DMS79 treated with DMSO at 0.1 percent for 48 hours (cell line): ENCODE results near the gene LHX2.

Experiments used
- DNase-seq: peaks from one replicate; lab custom pipeline; 2025; lab: John Stamatoyannopoulos, UW

Gene LHX2

GRCh38 chr9:124014211-124014955 is 2.8 kb downstream of the LHX2 start:
- DNase-seq, result no peak

- DNase-seq, result no peak
Observed at GRCh38 chr9:124014956-124015660, 3.5 kb downstream of the LHX2 start.

DNA sequence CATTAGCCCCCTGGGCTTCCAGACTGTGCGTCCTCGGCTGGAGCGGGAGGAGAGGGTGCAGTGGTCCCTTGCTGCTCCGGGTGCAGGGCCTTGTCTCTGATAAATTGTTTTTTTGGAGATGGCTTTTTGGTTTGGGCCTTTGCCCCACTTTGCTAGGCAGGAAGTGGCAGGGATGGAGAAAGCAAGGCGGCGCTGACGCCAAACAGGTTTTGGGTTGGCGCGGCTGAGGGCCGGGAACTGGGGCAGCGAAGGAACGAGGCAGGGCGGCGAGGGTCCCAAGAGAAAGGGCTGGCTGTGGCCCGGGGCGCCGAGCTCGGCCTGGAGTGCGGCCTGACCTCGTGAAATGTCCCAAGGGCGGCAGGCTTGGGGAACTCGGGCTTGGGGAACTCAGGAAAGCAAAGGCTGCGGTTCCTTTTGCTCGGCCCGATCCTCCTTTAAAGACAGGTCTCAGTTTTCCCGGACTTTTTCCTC is 4.1 kb downstream of the LHX2 start:
- no peak for DNase-seq

DNA sequence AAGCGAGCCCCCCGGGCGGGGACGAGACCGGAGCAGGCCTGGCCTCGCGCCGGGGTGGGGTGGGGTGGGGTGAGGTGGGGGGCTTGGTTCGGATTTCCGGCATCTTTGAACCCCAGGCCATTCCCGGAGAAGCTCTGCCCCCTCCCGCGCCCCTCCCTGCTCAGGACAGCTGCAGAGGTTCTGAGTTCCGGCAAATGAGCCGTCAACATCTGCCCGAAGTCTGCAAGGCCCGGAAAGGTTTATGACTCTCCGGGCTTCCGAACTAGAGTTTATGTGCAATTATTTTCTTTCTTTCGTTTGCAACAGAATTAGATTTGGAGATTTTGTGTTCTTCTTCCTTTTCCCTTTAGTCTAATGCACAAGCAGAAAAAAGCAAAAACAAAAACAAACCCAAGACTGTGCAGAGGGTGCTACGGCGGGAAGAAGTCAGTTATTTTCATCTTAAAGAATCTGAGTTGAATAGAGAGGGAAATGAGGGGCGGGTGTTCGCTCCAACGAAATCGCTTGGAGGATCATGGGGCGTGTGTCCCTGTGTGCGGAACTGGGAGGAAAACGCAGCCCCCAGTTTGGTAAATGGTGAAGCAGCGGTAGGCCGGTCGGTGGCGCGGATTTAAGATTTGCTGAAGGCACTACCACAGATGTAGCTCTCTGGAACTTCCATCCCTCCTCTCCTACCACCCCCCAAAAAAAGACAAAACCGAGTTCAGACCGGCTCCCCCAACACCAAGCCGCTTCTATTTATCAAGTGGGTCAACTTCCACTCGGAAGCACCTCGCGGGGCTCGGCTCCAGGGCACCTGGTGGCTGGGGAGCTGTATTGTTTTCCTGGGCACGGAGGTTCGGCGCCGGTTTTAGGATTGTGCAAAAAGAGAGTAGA is 4.8 kb downstream of the LHX2 start:
- no peak for DNase-seq

DNA sequence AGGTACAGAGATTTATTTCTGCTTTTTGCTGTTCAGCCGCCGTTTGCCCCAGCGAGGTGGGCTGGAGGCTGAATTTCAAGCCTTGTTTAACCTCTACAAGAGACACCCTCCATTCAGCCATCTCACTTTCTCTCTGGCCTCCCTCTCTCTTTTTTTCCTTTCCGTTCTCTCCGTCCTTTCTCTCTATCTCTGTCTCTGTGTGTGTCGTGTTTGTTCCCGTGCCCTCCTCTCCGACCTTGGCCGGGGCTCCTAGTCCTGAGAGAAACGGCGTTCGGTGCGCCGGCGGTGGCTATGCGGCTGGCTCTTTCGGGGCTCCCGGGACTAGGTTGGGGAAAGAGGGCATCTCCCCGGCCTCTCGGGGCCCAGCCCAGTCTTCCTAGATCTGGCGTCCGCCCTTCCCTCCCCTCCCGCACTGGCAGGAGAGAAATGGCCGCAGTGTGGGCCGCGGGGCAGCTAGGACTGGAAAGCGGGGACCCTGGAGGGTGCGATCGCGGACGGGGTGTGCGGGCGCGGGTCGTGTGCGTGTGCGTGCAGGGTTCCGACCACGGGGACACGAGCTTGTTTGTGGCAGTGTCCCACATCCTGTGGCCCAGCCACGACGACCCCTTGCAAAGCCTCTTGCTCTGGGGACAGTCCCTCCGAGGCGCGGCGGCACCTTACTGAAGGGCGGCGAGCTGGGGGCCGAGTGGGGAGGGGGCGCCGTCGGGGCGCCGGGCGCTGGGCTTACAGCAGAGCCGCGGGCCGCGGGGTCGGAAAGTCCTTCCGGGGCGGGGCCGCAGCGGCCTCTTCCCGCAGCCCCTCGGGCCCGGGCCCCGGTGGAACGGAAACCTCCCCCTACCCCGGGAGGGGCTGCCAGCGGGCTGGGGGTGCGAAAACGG is 5.7 kb downstream of the LHX2 start:
- peak; percentile 31 for DNase-seq

DNA sequence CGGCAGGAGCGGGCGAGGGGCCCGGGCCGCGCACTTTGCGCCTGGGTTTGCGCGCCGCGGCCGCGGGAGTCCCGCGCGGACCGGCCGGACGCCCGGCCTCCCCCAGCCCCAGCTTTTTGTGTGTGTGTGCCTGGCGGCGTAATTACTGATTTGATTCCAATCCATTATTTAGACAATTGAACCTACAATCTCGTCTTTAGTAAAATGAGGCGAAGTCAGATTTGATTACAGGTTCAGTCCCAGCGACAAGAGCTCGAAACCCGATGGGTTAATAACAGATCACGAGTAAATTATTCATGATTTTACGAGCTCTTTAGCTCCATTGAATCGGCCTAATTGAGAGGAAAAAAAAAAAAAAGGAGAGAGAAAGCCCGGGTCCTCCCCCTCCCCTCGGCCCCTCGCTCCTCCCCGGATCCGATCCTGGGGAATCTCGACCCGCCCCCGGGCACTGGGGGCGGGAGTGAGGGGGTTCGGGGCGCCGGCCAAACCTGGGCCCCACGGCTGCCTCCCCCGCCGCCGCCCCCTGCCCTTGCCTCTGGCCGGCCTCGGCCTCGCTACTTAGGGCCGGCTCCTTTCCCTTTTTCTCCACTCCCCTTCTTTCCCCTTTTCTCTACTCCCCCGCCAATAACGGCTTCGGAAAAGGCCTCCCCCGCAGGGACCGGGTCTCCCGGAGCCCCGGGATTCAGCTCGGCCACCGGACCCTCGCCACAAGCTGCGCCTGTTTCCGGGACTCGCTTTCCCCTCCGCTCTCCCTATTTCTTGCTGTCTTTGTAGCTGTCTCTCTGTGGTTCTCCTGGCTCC is 6.6 kb downstream of the LHX2 start:
- DNase-seq, result peak; percentile 46

- DNase-seq, result no peak
Observed at GRCh38 chr9:124018730-124019697, 7.4 kb downstream of the LHX2 start.

DNA sequence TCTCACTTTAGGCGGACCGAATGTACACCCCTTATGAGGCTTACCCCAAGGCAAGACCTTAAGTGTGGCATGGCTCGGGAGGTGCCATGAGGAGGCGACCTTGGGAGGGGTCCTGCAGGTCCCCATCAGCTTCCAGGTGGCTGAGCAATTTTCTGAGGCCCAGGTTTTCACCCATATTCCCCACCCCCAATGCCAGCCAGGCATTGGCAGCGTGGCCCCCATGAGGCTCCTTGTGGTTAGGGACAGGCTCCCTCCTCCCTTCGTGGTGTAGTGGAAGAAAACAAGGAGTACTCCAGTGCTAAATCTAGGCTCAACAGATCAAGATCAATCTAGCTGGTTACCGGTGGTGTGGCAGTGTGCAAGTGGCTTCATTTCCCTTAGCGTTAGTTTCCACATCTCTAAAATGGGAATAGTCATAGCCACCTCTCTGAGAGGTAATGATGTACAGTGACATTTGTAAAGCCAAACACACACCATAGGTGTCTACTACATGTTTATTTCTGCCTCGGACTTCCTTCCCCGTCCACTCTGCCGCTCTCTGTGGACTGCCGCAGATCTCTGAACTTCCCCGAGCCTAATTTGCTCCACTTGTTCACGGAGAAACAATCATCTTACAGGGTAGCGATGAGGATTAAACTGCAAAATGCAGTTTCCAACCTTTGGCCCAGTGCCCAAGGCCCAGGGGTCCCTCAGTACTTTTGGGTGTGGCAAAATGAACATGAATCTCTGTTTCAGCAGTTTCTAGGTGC is 8.4 kb downstream of the LHX2 start:
- no peak for DNase-seq

- no peak for DNase-seq
Observed at GRCh38 chr9:124020520-124021384, 9.2 kb downstream of the LHX2 start.

DNA sequence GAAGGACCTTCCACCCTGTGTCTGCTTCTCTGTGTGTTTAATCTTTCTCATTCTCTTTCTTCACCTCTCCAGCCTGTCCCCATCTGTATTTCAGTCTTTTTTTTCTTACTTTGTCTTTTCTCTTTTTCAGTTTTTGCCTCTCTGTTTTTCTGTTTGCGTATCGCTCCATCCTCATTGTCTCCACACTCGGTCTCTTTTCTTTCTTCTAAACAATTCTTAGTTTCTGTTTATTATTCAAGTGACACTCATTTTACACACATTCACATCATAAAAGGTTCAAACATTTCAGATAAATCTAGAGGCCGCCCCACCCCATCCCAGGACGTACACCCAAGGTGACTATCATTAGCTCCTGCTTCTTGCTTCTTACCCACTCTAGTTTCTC is 9.8 kb downstream of the LHX2 start:
- DNase-seq, result no peak

GRCh38 chr9:124022201-124023121 is 10.9 kb downstream of the LHX2 start:
- DNase-seq, result no peak

- DNase-seq, result no peak
Observed at GRCh38 chr9:124024107-124024506, 12.5 kb downstream of the LHX2 start.

GRCh38 chr9:124029617-124030016 is 18.0 kb downstream of the LHX2 start:
- no peak for DNase-seq

- no peak for DNase-seq
Observed at GRCh38 chr9:124030969-124031451, 19.4 kb downstream of the LHX2 start.

- no peak for DNase-seq
Observed at GRCh38 chr9:124032247-124032646, 20.7 kb downstream of the LHX2 start.

- DNase-seq, result no peak
Observed at GRCh38 chr9:124033348-124033747, 21.8 kb downstream of the LHX2 start.

DNA sequence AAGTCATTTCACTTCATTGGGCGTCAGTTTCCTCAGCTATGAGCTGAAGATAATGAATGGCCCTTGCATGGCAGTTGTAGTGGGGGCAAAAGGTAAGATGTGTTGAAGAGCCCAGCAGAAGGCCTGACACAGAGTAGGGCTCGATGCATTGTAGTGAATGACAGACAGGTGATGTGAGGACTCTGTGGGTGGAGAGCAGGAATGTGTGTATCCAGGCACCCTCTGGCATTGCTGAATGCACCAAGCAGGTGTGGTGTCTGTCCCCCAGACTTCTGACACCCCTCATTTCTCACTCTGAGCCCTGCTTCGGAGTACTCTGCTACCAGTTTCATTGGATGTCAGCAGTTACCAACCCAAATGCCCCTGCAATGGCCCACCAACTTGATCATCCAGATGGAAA is 22.4 kb downstream of the LHX2 start:
- no peak for DNase-seq
